AG08396 (cell line): ENCODE results near the gene PRRT1.

ENCODE experiments used
- DNase-seq: peaks from one replicate; pipeline ENCODE4 v3.0.0; 2012; ENCODE audit warnings: low spot score, mixed read lengths

Gene PRRT1

GRCh38 chr6:32174416-32174815, 22.7 kb upstream of the PRRT1 start:
- DNase-seq: no peak

- DNase-seq: no peak
Measured at GRCh38 chr6:32173051-32173727, 21.4 kb upstream of the PRRT1 start.

DNA sequence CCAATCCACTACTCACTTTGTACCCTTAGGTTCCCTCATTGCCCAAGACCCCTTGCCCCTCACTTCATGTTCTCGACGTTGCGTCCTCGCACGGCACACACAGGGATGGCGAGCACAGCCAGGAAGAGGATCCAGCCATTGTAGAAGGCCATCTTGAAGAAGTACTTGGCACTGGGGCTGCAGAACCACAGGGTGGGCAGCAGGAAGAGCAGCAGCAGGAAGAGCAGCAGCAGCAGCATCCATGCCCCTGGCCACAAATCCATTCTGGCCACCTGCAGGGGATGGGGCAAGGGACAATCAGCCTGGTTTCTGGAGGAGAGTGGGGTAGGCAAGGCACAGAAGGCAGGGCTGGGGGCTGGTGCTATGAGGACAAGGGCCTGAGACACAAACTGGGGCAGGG, 19.5 kb upstream of the PRRT1 start:
- no peak for DNase-seq

DNA sequence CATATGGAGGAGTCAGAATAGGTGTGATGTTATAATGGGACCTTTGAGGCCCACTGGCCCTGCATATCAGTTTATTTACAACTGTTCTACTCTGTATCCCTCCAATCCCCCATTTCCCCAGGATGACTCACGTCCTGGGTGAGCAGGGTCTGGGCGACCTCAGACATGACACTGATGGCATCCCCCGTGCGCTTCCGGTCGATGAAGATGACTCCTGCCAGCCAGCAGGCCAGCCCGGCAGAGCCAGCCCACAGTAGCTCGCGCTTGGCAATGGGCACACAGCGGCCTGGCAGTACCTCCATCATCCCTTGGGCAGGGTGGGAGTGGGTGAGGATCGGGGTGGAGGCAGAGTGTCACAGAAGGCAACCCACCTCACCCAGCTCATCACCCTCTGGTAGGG, 18.6 kb upstream of the PRRT1 start:
- no peak for DNase-seq

GRCh38 chr6:32168807-32169591, 17.3 kb upstream of the PRRT1 start:
- no peak for DNase-seq

DNA sequence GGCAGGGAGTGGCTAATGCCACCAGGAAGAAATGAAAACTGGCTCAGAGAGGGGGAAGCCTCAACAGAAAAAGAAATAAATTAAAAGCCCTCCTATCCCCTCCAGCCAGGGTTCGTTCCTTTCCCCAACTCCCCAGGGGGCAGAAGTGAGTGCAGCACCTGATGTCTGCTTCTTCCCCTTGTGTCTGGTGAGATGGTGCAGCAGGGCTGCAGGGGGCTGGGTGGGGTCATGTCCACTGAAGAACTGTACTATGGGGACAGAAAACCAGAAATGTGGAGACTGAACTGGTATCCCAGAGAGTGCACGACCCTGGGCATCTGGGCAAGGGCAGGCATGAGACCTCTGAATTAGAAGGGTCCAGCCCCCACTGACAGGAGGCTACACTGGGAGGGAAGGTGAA, 16.6 kb upstream of the PRRT1 start:
- no peak for DNase-seq

DNA sequence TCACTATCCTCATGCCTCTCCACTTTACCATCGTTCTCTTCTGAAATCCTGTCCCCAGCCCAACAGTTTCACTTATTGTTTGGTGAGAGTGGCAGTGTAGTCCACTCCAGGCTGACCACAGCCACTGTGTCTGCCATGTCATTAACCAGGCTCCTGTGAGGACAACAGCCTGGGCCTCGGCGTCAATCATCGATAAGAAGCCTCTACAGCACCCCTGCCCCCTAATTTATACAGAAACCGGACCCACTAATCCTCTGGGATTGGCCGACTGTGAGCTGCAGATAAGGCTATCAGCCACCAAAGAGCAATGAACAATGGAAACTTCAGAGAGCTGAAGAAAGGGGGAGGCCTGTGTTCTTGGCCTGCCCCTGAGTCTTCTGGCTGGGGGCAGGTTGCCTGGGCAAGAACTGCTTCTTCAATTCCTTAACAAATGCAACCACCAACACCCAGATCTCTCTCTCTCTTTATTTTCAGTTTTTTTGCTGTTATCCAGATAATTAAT, 16.1 kb upstream of the PRRT1 start:
- no peak for DNase-seq

DNA sequence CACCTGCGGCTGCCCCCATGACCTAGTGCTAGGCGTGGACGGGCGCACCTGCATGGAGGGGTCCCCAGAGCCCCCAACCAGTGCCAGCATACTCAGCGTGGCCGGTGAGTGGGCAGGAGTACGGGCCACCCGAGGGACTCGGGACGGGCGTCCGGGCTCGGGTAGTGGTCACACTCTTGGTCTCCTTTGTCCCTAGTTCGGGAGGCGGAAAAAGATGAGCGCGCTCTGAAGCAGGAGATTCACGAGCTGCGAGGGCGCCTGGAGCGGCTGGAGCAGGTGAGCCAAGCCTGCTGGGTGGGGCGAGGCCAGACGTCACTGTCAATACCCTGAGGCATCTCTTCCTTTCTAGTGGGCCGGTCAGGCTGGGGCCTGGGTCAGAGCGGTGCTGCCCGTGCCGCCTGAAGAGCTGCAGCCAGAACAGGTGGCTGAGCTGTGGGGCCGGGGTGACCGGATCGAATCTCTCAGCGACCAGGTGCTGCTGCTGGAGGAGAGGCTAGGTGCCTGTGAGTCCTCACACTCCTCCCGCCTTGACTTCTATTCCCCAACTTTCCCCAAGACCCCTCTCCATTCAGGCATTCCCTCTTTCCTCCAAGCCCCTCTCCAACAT, 15.5 kb upstream of the PRRT1 start:
- DNase-seq: no peak

DNA sequence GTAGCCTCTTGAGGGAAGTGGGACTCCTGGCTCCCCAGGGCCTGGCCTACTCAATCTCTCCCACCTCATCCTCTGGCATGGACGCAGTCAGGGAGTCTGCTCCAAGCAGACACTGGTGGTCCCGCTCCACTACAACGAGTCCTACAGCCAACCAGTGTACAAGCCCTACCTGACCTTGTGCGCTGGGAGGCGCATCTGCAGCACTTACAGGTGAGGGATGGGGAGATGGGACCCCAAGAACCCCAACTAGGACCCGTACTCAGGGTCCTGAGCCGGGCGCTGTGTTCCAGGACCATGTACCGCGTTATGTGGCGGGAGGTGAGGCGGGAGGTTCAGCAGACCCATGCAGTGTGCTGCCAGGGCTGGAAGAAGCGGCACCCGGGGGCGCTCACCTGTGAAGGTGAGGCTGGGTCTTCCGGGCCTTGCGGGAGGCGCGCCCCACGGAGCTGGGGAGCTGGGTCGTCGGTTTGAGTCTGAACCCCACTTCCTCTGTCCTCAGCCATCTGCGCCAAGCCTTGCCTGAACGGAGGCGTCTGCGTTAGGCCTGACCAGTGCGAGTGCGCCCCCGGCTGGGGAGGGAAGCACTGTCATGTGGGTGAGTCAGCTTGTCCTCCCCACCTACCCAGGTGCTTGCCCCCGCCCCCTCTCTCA, 14.8 kb upstream of the PRRT1 start:
- no peak for DNase-seq

- DNase-seq: no peak
Measured at GRCh38 chr6:32164295-32164694, 12.6 kb upstream of the PRRT1 start, which contains the start of gene EGFL8. EGFL8 (plus strand) TSS chr6:32164595; CDS start chr6:32166166, 1,571 bp downstream.

DNA sequence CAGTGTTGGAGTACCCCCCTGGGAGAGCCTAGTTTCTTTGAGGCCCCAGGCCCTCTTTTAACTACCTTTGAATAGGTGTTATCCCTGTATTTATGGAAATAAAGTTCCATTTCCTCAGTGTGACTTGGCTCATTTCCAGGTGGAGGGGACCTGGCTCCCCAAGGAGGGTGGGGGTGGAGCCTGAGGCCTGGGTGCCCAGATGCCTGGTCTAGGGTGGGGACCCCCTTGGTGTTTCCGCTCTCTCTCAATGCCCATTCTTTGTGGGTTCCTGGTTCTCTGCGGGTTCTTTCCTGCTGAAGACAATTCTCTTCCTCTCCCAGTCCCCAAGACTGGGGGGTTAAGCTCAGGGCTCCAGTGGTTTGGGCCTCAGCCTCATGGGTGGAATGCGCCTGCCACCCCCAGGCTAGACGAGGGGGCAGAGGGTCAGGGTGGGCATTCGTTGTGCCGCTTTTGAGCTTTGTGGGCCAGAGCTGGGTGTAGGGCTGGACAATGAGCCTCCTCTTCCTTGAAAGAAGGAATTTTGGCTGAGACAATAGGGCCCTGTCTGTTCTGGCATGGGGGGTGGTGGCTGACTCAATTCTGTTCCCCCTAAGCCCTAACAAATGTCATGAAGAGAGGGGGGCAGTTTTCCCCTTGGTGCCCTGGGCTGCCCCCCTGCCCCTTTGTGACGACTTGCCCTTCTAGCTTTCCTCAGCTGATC, 12.0 kb upstream of the PRRT1 start:
- no peak for DNase-seq

- no peak for DNase-seq
Measured at GRCh38 chr6:32158052-32158451, 6.3 kb upstream of the PRRT1 start.

GRCh38 chr6:32156891-32157290, 5.2 kb upstream of the PRRT1 start:
- DNase-seq: no peak

GRCh38 chr6:32154514-32155161, 2.9 kb upstream of the PRRT1 start:
- peak; percentile 79 for DNase-seq

- DNase-seq: peak; percentile 92
Measured at GRCh38 chr6:32153564-32154513, 2.1 kb upstream of the PRRT1 start, which contains the start of gene PPT2. PPT2 (plus strand) TSS chr6:32154141; CDS start chr6:32154595, 454 bp downstream.

- peak; percentile 52 for DNase-seq
Measured at GRCh38 chr6:32152769-32153563, 1.2 kb upstream of the PRRT1 start.

- no peak for DNase-seq
Measured at GRCh38 chr6:32151181-32151862, 417 bp downstream of the PRRT1 start.
